Measurements from ENCODE around the gene YIPF2. TPM values are rescaled to one million over a fixed set of nuclear protein-coding genes. Genes with fewer than 3 reads are reported as not detected.
"Not testable (repeated sequence)": the region's sequence is repeated elsewhere in the genome, so short reads cannot be mapped to it uniquely, and the experiment has no call there.

The YIPF2 gene
- total RNA-seq, 4 donors from 2014 or later, result 23.6 to 134 (median 58.4) TPM

GRCh38 chr19:10946958-10947657 is 18.7 kb upstream of the YIPF2 start:
- whole genome bisulfite sequencing, 2 donors (ENCODE audit: low coverage in 1 of 2), result 21 to 85% methylated on average over 2 to 6 of the region's 6 CpGs
- Histone ChIP-seq H3K4me1 (peaks cover 0 to 12% (median 2%) of the 10 kb centered on the region in 4 donors), H3K4me3 (no peak overlapping the region), H3K27ac (no peak overlapping the region), H3K9me3 (no peaks in the 10 kb centered on the region), H3K27me3 (no peaks in the 10 kb centered on the region), H3K36me3 (no peaks in the 10 kb centered on the region)
- in situ Hi-C loops (cut with MboI; ENCODE audit: low pct_ligation_motif_present in 1 of 4, low pct_unique_long_range_greater_than_20kb in 1 of 4, low sequenced_read_pairs in 3 of 4), result no loop called here
- intact Hi-C loops (cut with DNase I; ENCODE audit: low total_unique reads), result no loop called here
- no peak for DNase-seq
- TF ChIP-seq EP300 (IDR thresholded peaks at IDR 0.05; ENCODE audit: low read depth) (no peak), POLR2AphosphoS5 (IDR thresholded peaks at IDR 0.05) (no peak), CTCF (IDR thresholded peaks at IDR 0.05) (no peak), POLR2A (IDR thresholded peaks at IDR 0.05) (no peak)

- in situ Hi-C loops (cut with MboI; ENCODE audit: low pct_ligation_motif_present in 1 of 4, low pct_unique_long_range_greater_than_20kb in 1 of 4, low sequenced_read_pairs in 3 of 4) (no loop called here), intact Hi-C loops (cut with DNase I; ENCODE audit: low total_unique reads) (no loop called here)
- no peaks in the 10 kb centered on the region for H3K27me3 ChIP-seq
- whole genome bisulfite sequencing, 2 donors (ENCODE audit: low coverage in 1 of 2), result 85 to 90% methylated on average over 3 to 4 of the region's 4 CpGs
- no peaks in the 10 kb centered on the region for H3K36me3 ChIP-seq
- H3K9me3 ChIP-seq, result no peaks in the 10 kb centered on the region
- no peak for TF ChIP-seq POLR2A (IDR thresholded peaks at IDR 0.05)
- no peak for TF ChIP-seq EP300 (IDR thresholded peaks at IDR 0.05; ENCODE audit: low read depth)
- H3K4me1 ChIP-seq, result peaks cover 0 to 14% (median 2%) of the 10 kb centered on the region in 4 donors
- H3K4me3 ChIP-seq, result no peak overlapping the region
- no peak for DNase-seq
- no peak overlapping the region for H3K27ac ChIP-seq
Observed at GRCh38 chr19:10945264-10945663, 16.8 kb upstream of the YIPF2 start.

- in situ Hi-C loops (cut with MboI; ENCODE audit: low pct_ligation_motif_present in 1 of 4, low pct_unique_long_range_greater_than_20kb in 1 of 4, low sequenced_read_pairs in 3 of 4); H3K36me3 ChIP-seq; H3K9me3 ChIP-seq; H3K4me3 ChIP-seq; DNase-seq; intact Hi-C loops (cut with DNase I; ENCODE audit: low total_unique reads); H3K27me3 ChIP-seq; H3K27ac ChIP-seq: not testable (repeated sequence)
- H3K4me1 ChIP-seq, result peaks cover 0 to 26% (median 7%) of the 10 kb centered on the region in 4 donors
- WGBS, 2 donors (ENCODE audit: low coverage in 1 of 2), result 91 to 100% methylated on average over 4 of the region's 4 CpGs
Observed at GRCh38 chr19:10943412-10943811, 15.0 kb upstream of the YIPF2 start.

GRCh38 chr19:10941649-10942048 is 13.2 kb upstream of the YIPF2 start:
- H3K4me3 ChIP-seq; in situ Hi-C loops (cut with MboI; ENCODE audit: low pct_ligation_motif_present in 1 of 4, low pct_unique_long_range_greater_than_20kb in 1 of 4, low sequenced_read_pairs in 3 of 4); intact Hi-C loops (cut with DNase I; ENCODE audit: low total_unique reads); H3K9me3 ChIP-seq; H3K36me3 ChIP-seq; DNase-seq; H3K27me3 ChIP-seq: not testable (repeated sequence)
- Histone ChIP-seq H3K4me1 (peaks cover 0 to 32% (median 9%) of the 10 kb centered on the region in 4 donors), H3K27ac (peak overlapping the region in 3 of 4 donors; percentile 48 to 58 (median 48))
- 58 to 67% methylated on average over 9 to 14 of the region's 14 CpGs for WGBS, 2 donors (ENCODE audit: low coverage in 1 of 2)

GRCh38 chr19:10936661-10937084 is 8.2 kb upstream of the YIPF2 start:
- Histone ChIP-seq H3K4me1 (peaks cover 0 to 20% (median 8%) of the 10 kb centered on the region in 4 donors), H3K9me3 (no peaks in the 10 kb centered on the region), H3K36me3 (no peaks in the 10 kb centered on the region), H3K27me3 (no peaks in the 10 kb centered on the region), H3K27ac (peak overlapping the region; percentile 24 to 58 (median 47)), H3K4me3 (no peak overlapping the region)
- DNase-seq, result peak; percentile 40
- intact Hi-C loops (cut with DNase I; ENCODE audit: low total_unique reads), result no loop called here
- in situ Hi-C loops (cut with MboI; ENCODE audit: low pct_ligation_motif_present in 1 of 4, low pct_unique_long_range_greater_than_20kb in 1 of 4, low sequenced_read_pairs in 3 of 4), result loop anchor here in 1 of 4 donors (10.0 kb wide), 1 partner anchor 188 kb away; no protein-coding TSS in a partner anchor
- 0 to 4% methylated on average over 2 to 11 of the region's 11 CpGs for WGBS, 2 donors (ENCODE audit: low coverage in 1 of 2)
- TF ChIP-seq POLR2A (IDR thresholded peaks at IDR 0.05), result no peak
- TF ChIP-seq POLR2AphosphoS5 (IDR thresholded peaks at IDR 0.05), result no peak
- TF ChIP-seq EP300 (IDR thresholded peaks at IDR 0.05; ENCODE audit: low read depth), result no peak
- peak; percentile 60 to 79 (median 64) for TF ChIP-seq CTCF (IDR thresholded peaks at IDR 0.05)

Data from transverse colon (tissue), 4 donors.